ENCODE results near the gene TMEM220.

The TMEM220 gene

GRCh38 chr17:10745231-10745630, 15.4 kb upstream of the TMEM220 start:
- Histone ChIP-seq H3K27ac (no peak overlapping the region), H3K4me1 (no peaks in the 10 kb centered on the region)

GRCh38 chr17:10744501-10745000, 14.7 kb upstream of the TMEM220 start:
- no peak overlapping the region for H3K27ac ChIP-seq

More at GRCh38 chr17:10745231-10745630, 15.4 kb upstream of the TMEM220 start:
- Histone ChIP-seq H3K4me3 (ENCODE audit: low read depth, low read length) (no peak overlapping the region), H3K9ac (no peak overlapping the region), H3K4me2 (ENCODE audit: low read length) (no peak overlapping the region), H3K9me3 (ENCODE audit: control insufficient read depth, low read length) (no peaks in the 10 kb centered on the region), H3K27me3 (ENCODE audit: control insufficient read depth, insufficient read depth, low read length) (no peaks in the 10 kb centered on the region), H3K36me3 (ENCODE audit: control insufficient read depth, insufficient read depth, low read length) (no peaks in the 10 kb centered on the region), H2AFZ (no peak overlapping the region), H3K79me2 (no peaks in the 10 kb centered on the region)
- no peak for TF ChIP-seq CTCF (IDR thresholded peaks at IDR 0.05)

GRCh38 chr17:10743316-10744009, 13.6 kb upstream of the TMEM220 start:
- Histone ChIP-seq H3K4me1 (no peaks in the 10 kb centered on the region), H3K79me2 (no peaks in the 10 kb centered on the region), H3K9me3 (ENCODE audit: control insufficient read depth, low read length) (no peaks in the 10 kb centered on the region), H3K36me3 (ENCODE audit: control insufficient read depth, insufficient read depth, low read length) (no peaks in the 10 kb centered on the region), H3K4me3 (ENCODE audit: low read depth, low read length) (no peak overlapping the region), H3K27ac (no peak overlapping the region), H3K27me3 (ENCODE audit: control insufficient read depth, insufficient read depth, low read length) (no peaks in the 10 kb centered on the region), H3K4me2 (ENCODE audit: low read length) (no peak overlapping the region), H2AFZ (no peak overlapping the region), H3K9ac (no peak overlapping the region)
- no peak for TF ChIP-seq CTCF (IDR thresholded peaks at IDR 0.05)

More at GRCh38 chr17:10744501-10745000, 14.7 kb upstream of the TMEM220 start:
- H3K4me1 ChIP-seq, result no peaks in the 10 kb centered on the region
- H3K79me2 ChIP-seq, result no peaks in the 10 kb centered on the region
- no peak overlapping the region for H3K4me3 ChIP-seq (ENCODE audit: low read depth, low read length)
- TF ChIP-seq CTCF (IDR thresholded peaks at IDR 0.05), result no peak
- no peaks in the 10 kb centered on the region for H3K9me3 ChIP-seq (ENCODE audit: control insufficient read depth, low read length)
- no peak overlapping the region for H2AFZ ChIP-seq
- no peaks in the 10 kb centered on the region for H3K36me3 ChIP-seq (ENCODE audit: control insufficient read depth, insufficient read depth, low read length)
- no peak overlapping the region for H3K9ac ChIP-seq
- H3K4me2 ChIP-seq (ENCODE audit: low read length), result no peak overlapping the region
- H3K27me3 ChIP-seq (ENCODE audit: control insufficient read depth, insufficient read depth, low read length), result no peaks in the 10 kb centered on the region

- Histone ChIP-seq H3K36me3 (ENCODE audit: control insufficient read depth, insufficient read depth, low read length) (no peaks in the 10 kb centered on the region), H3K4me3 (ENCODE audit: low read depth, low read length) (no peak overlapping the region), H3K27me3 (ENCODE audit: control insufficient read depth, insufficient read depth, low read length) (no peaks in the 10 kb centered on the region), H3K4me2 (ENCODE audit: low read length) (no peak overlapping the region), H3K9ac (no peak overlapping the region), H3K79me2 (no peaks in the 10 kb centered on the region), H3K4me1 (no peaks in the 10 kb centered on the region), H3K9me3 (ENCODE audit: control insufficient read depth, low read length) (no peaks in the 10 kb centered on the region), H2AFZ (no peak overlapping the region), H3K27ac (no peak overlapping the region)
- no peak for TF ChIP-seq CTCF (IDR thresholded peaks at IDR 0.05)
Measured at GRCh38 chr17:10742431-10742830, 12.6 kb upstream of the TMEM220 start.
